GM15510 (cell line): ENCODE data around the gene MUC15.

ENCODE experiments used
- POLR2A ChIP-seq: IDR thresholded peaks from 3 replicates; pipeline ENCODE4 v1.6.1; 2011; ENCODE audit warnings: borderline replicate concordance; ENCODE audit not compliant: insufficient read length; ENCODE audit errors: extremely low read depth

MUC15 gene

DNA sequence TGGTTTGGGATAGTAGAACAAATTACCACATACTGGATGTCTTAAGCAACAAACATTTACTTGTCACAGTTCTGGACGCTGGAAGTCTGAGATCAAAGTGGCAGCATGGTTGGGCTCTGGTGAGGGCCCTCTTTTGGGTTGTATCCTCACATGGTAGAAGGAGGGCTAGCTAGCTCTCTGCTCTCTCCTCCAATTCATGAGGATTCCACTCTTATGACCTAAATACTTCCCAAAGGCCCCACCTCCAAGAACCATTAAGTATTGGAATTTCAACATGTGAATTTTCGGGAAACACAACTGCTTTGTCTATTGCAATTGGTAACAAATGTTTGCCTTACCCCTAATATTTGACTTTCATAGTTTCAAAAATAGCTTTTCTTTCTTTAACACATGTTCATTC is 52.6 kb downstream of the MUC15 start:
- no peak for TF ChIP-seq POLR2A

DNA sequence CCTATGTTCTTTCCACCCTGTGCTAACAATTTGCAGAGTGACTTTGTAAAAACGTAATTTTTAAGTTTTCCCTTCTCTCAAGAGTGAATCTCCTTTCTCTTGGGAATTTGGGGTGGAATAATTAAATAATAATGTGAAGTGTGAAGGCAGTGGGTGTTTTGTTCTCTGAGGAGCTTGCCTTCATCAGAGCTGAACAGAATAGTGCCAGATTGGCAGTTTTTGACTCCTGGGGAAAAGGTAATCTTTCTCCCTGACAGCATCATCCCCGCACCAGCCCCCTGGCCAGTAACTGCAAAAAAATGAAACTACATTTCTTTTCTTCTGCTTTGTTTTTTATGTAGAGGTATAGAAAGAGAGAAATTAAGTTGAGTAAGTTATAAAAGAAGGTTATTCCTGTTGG is 59.9 kb downstream of the MUC15 start:
- no peak for TF ChIP-seq POLR2A

DNA sequence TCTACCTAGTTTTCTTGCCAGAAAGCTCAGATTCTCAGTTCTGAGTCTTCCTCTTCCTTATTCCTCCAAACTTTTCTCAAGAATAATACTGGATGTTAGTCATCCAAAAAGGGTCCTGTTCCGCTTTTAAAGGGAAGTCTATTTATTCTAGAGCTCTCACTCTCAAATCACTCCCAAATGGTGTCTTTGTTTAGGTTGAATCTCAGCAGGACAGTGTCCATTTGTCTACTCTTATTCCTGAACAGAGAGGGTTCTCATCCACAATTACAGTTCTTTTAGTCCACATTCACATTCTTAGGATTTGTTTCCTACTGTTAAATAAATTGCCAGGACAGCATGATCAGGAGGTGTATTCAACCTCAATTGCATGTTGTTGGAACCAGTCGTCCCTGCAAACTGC is 61.3 kb downstream of the MUC15 start:
- TF ChIP-seq POLR2A, result no peak

- TF ChIP-seq POLR2A, result no peak
Observed at GRCh38 chr11:26510164-26510563, 61.9 kb downstream of the MUC15 start.
